Activated CD4-positive, alpha-beta T cell treated with anti-CD3 and anti-CD28 coated beads, Interleukin-2, amount 10 ng/mL, durations not matched to agents 24 days and 14 days (primary cell): ENCODE measurements around the gene CIBAR2. TPM values are rescaled to one million over a fixed set of nuclear protein-coding genes. Genes with fewer than 3 reads are reported as not detected.
"Not testable (repeated sequence)": the region's sequence is repeated elsewhere in the genome, so short reads cannot be mapped to it uniquely, and the experiment has no call there.

Source experiments
- DNase-seq: peaks from one replicate; pipeline ENCODE4 v3.0.0; 2022
- H3K27ac Mint-ChIP-seq: one replicate; pipeline ENCODE4 v1.8.0; 2022; ENCODE audit warnings: mild to moderate bottlenecking, mixed read lengths
- H3K27me3 Mint-ChIP-seq: one replicate; pipeline ENCODE4 v1.8.0; 2022; ENCODE audit warnings: mixed read lengths
- H3K36me3 Mint-ChIP-seq: one replicate; pipeline ENCODE4 v1.8.0; 2022; ENCODE audit warnings: low read depth, mild to moderate bottlenecking, mixed read lengths
- H3K4me1 Mint-ChIP-seq: one replicate; pipeline ENCODE4 v1.8.0; 2021; ENCODE audit warnings: mixed read lengths
- H3K4me3 Mint-ChIP-seq: one replicate; pipeline ENCODE4 v1.8.0; 2022; ENCODE audit warnings: mild to moderate bottlenecking, moderate library complexity, mixed read lengths
- H3K9me3 Mint-ChIP-seq: one replicate; pipeline ENCODE4 v1.8.0; 2021; ENCODE audit warnings: mixed read lengths
- intact Hi-C: fragments of 100-400 bp; cut with micrococcal nuclease; formaldehyde crosslinking; loops from one replicate; pipeline ENCODE4 v1.15.1; 2023
- total RNA-seq: library from RNA; stranded (reverse); gene quantifications from 2 replicates; pipeline ENCODE4 v1.2.3, GENCODE V29; 2022

The CIBAR2 gene
- total RNA-seq, 1 donor from 2014 or later, result not detected

GRCh38 chr16:85126705-85127378 lies 14.6 kb upstream of the CIBAR2 start:
- no peaks in the 10 kb centered on the region for H3K9me3 Mint-ChIP-seq

GRCh38 chr16:85126394-85126704 lies 14.1 kb upstream of the CIBAR2 start:
- Mint-ChIP-seq H3K9me3 (no peaks in the 10 kb centered on the region), H3K36me3 (no peaks in the 10 kb centered on the region), H3K4me1 (peaks cover 9% of the 10 kb centered on the region), H3K27ac (no peak overlapping the region), H3K27me3 (peaks cover 3% of the 10 kb centered on the region), H3K4me3 (no peak overlapping the region)
- no peak for DNase-seq
- intact Hi-C loops, result no loop called here

More at GRCh38 chr16:85126705-85127378, 14.6 kb upstream of the CIBAR2 start:
- no peak for DNase-seq
- H3K4me3 Mint-ChIP-seq, result peak overlapping the region; percentile 30
- no peaks in the 10 kb centered on the region for H3K36me3 Mint-ChIP-seq
- peaks cover 9% of the 10 kb centered on the region for H3K4me1 Mint-ChIP-seq
- H3K27ac Mint-ChIP-seq, result peak overlapping the region; percentile 63
- intact Hi-C loops, result no loop called here
- H3K27me3 Mint-ChIP-seq, result peaks cover 3% of the 10 kb centered on the region

DNA sequence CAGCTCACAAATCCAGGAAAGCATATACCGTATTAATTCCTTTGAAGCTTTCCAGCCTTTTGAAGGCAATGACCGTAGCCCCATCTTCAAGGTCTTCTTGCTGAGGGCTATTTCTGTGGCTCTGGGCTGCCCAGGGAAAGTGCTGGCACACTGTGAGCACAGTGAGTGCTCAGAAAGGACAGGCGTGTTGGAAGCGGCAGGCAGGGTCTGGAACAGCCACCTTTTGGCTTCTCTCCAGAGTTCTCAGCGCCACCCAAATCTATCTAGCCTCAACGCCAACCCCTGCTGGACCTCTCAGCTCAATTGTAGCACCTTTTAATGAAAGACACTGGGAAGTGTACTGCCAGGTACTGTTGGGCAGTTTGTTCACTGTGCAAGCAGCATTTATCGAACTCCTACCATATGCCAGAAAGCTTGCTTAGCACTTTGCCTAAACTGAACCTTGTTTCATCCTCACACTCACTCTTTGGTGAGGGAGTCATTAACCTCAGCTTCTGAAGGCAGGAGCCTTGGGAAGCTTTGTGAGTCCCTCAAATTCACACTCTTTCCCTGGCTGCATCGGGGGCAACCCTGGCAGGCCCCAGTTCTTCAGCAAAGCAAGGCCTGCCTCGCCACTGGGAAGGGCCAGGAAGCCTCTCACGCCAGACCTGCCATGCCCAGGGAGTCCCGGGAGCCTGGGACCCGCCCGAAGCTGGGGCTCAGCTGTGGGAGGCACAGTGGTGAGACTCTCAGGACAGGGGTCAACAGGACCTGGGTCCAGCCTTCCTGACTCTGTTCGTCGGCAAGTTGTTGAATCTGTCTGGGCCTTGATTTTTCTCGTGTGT lies 13.5 kb upstream of the CIBAR2 start:
- Mint-ChIP-seq H3K36me3 (no peaks in the 10 kb centered on the region), H3K4me3 (no peak overlapping the region), H3K27me3 (peaks cover 3% of the 10 kb centered on the region), H3K27ac (no peak overlapping the region), H3K4me1 (peaks cover 9% of the 10 kb centered on the region), H3K9me3 (no peaks in the 10 kb centered on the region)
- intact Hi-C loops, result no loop called here
- DNase-seq, result no peak

- no peaks in the 10 kb centered on the region for H3K27me3 Mint-ChIP-seq
- intact Hi-C loops, result no loop called here
- H3K9me3 Mint-ChIP-seq, result no peaks in the 10 kb centered on the region
- H3K36me3 Mint-ChIP-seq, result no peaks in the 10 kb centered on the region
- DNase-seq, result no peak
- peak overlapping the region; percentile 15 for H3K27ac Mint-ChIP-seq
- H3K4me1 Mint-ChIP-seq, result peaks cover 9% of the 10 kb centered on the region
- no peak overlapping the region for H3K4me3 Mint-ChIP-seq
Observed at GRCh38 chr16:85124636-85125346, 12.5 kb upstream of the CIBAR2 start.

GRCh38 chr16:85123891-85124635 lies 11.8 kb upstream of the CIBAR2 start:
- H3K9me3 Mint-ChIP-seq, result no peaks in the 10 kb centered on the region
- peaks cover 9% of the 10 kb centered on the region for H3K4me1 Mint-ChIP-seq
- no peak overlapping the region for H3K27ac Mint-ChIP-seq
- DNase-seq, result no peak
- no peaks in the 10 kb centered on the region for H3K36me3 Mint-ChIP-seq
- intact Hi-C loops, result no loop called here
- H3K27me3 Mint-ChIP-seq, result no peaks in the 10 kb centered on the region
- H3K4me3 Mint-ChIP-seq, result no peak overlapping the region

GRCh38 chr16:85123441-85123840 lies 11.2 kb upstream of the CIBAR2 start:
- intact Hi-C loops, H3K4me3 Mint-ChIP-seq, H3K9me3 Mint-ChIP-seq, H3K36me3 Mint-ChIP-seq, H3K27me3 Mint-ChIP-seq, H3K4me1 Mint-ChIP-seq, DNase-seq, H3K27ac Mint-ChIP-seq: not testable (repeated sequence)

GRCh38 chr16:85120006-85120340 lies 7.7 kb upstream of the CIBAR2 start:
- no peaks in the 10 kb centered on the region for H3K27me3 Mint-ChIP-seq
- H3K27ac Mint-ChIP-seq, result no peak overlapping the region
- no peak for DNase-seq
- H3K36me3 Mint-ChIP-seq, result no peaks in the 10 kb centered on the region
- no peak overlapping the region for H3K4me3 Mint-ChIP-seq
- H3K9me3 Mint-ChIP-seq, result no peaks in the 10 kb centered on the region
- peaks cover 3% of the 10 kb centered on the region for H3K4me1 Mint-ChIP-seq
- intact Hi-C loops, result no loop called here

DNA sequence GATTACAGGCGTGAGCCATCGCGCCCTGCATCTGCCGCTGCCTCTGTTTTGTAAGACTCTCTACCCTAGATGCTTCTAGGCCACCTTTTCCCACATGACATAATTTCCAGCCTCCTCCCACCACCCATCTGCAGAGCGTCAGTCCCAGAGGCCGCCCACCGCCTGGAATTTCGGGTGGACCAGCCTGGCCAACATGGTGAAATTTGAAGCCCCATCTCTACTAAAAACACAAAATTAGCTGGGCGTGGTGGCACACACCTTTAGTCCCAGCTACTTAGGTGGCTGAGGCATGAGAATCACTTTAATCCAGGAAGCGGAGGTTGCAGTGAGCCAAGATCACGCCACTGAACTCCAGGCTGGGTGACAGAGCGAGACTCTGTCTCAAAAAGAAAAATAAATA lies 5.1 kb upstream of the CIBAR2 start:
- H3K36me3 Mint-ChIP-seq, result no peaks in the 10 kb centered on the region
- H3K4me1 Mint-ChIP-seq, result peaks cover 6% of the 10 kb centered on the region
- no peak overlapping the region for H3K27ac Mint-ChIP-seq
- no peak overlapping the region for H3K4me3 Mint-ChIP-seq
- H3K9me3 Mint-ChIP-seq, result no peaks in the 10 kb centered on the region
- H3K27me3 Mint-ChIP-seq, result no peaks in the 10 kb centered on the region
- intact Hi-C loops, result loop anchor here (10.0 kb wide), 1 partner anchor 127 kb away; no protein-coding TSS in a partner anchor
- DNase-seq, result no peak

DNA sequence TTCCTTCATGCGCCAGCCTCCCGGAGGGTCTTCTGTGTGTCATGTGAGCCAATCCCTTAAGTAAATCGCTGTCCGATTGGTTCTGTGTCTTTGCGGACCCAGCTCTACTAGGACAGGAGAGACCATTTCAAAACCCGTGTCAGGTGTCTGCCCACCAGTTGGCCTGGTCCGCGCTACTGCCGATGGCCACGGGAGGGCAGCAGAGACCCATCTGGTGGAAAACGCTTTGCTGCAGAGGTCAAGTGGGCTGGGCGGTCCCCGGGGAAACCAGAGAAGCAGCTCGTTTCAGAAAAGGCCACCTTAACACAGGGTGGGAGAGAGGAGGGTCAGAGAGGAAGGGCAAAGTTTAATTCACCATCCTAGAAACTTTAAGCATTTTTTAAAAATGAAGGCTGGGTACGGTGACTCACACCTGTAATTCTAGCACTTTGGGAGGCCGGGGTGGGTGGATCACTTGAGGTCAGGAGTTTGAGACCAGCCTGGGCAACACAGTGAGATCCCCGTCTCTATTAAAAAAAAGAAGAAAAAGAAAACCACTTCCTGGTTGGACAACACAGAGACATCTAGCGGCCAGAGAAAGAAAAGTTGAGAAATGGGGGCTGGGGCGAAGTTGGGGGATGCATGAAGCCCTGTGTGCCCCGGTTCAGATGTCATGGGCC lies 2.8 kb upstream of the CIBAR2 start:
- Mint-ChIP-seq H3K4me1 (peaks cover 6% of the 10 kb centered on the region), H3K36me3 (no peaks in the 10 kb centered on the region), H3K27me3 (no peaks in the 10 kb centered on the region), H3K9me3 (no peaks in the 10 kb centered on the region), H3K4me3 (peak overlapping the region; percentile 74), H3K27ac (peak overlapping the region; percentile 87)
- peak; percentile 95 for DNase-seq
- intact Hi-C loops, result loop anchor here (10.0 kb wide), 1 partner anchor 130 kb away; no protein-coding TSS in a partner anchor

DNA sequence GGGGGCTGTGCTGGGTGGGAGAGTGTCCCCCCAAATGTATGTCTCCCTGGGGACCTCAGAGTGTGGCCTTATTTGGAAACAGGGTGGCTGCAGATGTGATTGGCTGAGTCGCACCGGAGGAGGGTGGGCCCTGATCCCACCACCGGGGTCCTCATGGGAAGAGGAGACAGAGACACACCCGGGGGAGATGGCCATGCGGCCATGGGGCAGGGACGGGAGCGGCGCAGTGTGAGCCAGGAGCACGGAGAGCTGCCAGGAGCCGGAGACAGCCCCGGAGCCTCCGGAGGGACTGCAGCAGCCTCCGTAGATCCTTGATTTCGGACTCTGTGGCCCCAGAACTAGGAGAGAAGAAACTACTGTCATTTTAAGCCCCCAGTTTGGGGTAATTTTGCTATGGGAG lies 1.6 kb upstream of the CIBAR2 start:
- Mint-ChIP-seq H3K27me3 (no peaks in the 10 kb centered on the region), H3K4me1 (peaks cover 6% of the 10 kb centered on the region), H3K27ac (no peak overlapping the region), H3K36me3 (no peaks in the 10 kb centered on the region), H3K4me3 (no peak overlapping the region), H3K9me3 (no peaks in the 10 kb centered on the region)
- no peak for DNase-seq
- intact Hi-C loops, result loop anchor here (10.0 kb wide), 1 partner anchor 131 kb away; no protein-coding TSS in a partner anchor

- no peak overlapping the region for H3K27ac Mint-ChIP-seq
- H3K4me3 Mint-ChIP-seq, result no peak overlapping the region
- H3K4me1 Mint-ChIP-seq, result peaks cover 6% of the 10 kb centered on the region
- H3K27me3 Mint-ChIP-seq, result no peaks in the 10 kb centered on the region
- no peaks in the 10 kb centered on the region for H3K36me3 Mint-ChIP-seq
- H3K9me3 Mint-ChIP-seq, result no peaks in the 10 kb centered on the region
- intact Hi-C loops, result loop anchor here (10.0 kb wide), 1 partner anchor 132 kb away; no protein-coding TSS in a partner anchor
- no peak for DNase-seq
Observed at GRCh38 chr16:85113168-85113733, 979 bp upstream of the CIBAR2 start.

GRCh38 chr16:85111184-85111583 lies 1.1 kb downstream of the CIBAR2 start:
- H3K4me1 Mint-ChIP-seq, result peaks cover 6% of the 10 kb centered on the region
- intact Hi-C loops, result loop anchor here (10.0 kb wide), 1 partner anchor 134 kb away; no protein-coding TSS in a partner anchor
- H3K27ac Mint-ChIP-seq, result no peak overlapping the region
- H3K27me3 Mint-ChIP-seq, result no peaks in the 10 kb centered on the region
- no peak overlapping the region for H3K4me3 Mint-ChIP-seq
- H3K36me3 Mint-ChIP-seq, result no peaks in the 10 kb centered on the region
- DNase-seq, result no peak
- no peaks in the 10 kb centered on the region for H3K9me3 Mint-ChIP-seq

DNA sequence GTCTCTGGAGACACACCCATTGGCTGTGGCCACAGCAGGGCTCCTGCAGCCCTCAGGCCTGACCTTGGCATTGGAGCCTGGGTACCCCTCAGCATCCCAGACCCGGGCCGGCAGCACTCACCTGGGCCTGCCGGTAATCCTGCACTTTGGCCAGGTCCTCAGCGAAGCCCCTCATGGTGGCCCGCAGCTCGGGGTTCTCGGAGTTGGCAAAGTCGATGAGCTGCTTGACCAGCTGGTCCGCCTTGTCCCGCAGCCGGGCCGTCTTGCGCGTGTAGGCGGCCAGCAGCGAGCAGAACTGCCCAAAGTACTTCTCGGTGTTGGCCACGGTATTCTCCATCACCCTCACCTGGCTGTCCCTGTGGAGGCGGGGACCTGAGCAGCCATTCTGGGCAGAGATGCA lies 2.2 kb downstream of the CIBAR2 start:
- Mint-ChIP-seq H3K4me1 (peaks cover 5% of the 10 kb centered on the region), H3K27me3 (no peaks in the 10 kb centered on the region), H3K9me3 (no peaks in the 10 kb centered on the region), H3K36me3 (no peaks in the 10 kb centered on the region), H3K27ac (no peak overlapping the region), H3K4me3 (no peak overlapping the region)
- intact Hi-C loops, result loop anchor here (10.0 kb wide), 1 partner anchor 135 kb away; no protein-coding TSS in a partner anchor
- DNase-seq, result no peak
